A549 (cell line): ENCODE measurements around the gene RNF214. TPM values are rescaled to one million over a fixed set of nuclear protein-coding genes. Genes with fewer than 3 reads are reported as not detected.

Source experiments
- ATAC-seq, 2 experiments: fragments of 200-7000 bp in 1 of 2; fragments of >200 bp in 1 of 2; cut with Nextera tagmentation in 1 of 2; cut with Tn5 transposase in 1 of 2; 3 replicates each; pipeline versions ENCODE4 v1.8.0 to v1.9.1; 2018 to 2020; ENCODE audit warnings: mild to moderate bottlenecking in 1 of 2, moderate library complexity in 1 of 2
- CTCF ChIA-PET: fragments of 300-600 bp; sonication (Branson Sonifier 250); formaldehyde crosslinking; extraction: SDS; loops from one replicate; lab custom pipeline; 2021; ENCODE audit warnings: antibody characterized with exemption, inconsistent platforms; lab: Yijun Ruan, JAX
- POLR2A ChIA-PET: fragments of 350-600 bp; formaldehyde crosslinking; extraction: SDS; loops from one replicate; lab custom pipeline; 2021; ENCODE audit warnings: antibody characterized with exemption, inconsistent platforms; lab: Yijun Ruan, JAX
- DNase-seq, 2 experiments: peaks; one replicate each; pipeline versions ENCODE4 v3.0.0 to v3.0.0-alpha.2; 2011 to 2016; ENCODE audit warnings: low read depth in 1 of 2, low spot score in 1 of 2
- FAIRE-seq: peaks from 2 replicates; lab custom pipeline; 2011; peaks lifted over from hg19 to GRCh38; lab: Jason Lieb, UNC
- H3K27ac ChIP-seq, 2 experiments: fragments of >200 bp; sonication (Bioruptor Twin); formaldehyde crosslinking; 3 replicates each; pipeline ENCODE4 v1.5.1; 2016 to 2017
- H3K4me1 ChIP-seq: fragments of >200 bp; sonication (Bioruptor Twin); formaldehyde crosslinking; 3 replicates; pipeline ENCODE4 v1.6.1; 2016
- H3K4me2 ChIP-seq: fragments of >200 bp; sonication (Bioruptor Twin); formaldehyde crosslinking; 3 replicates; pipeline ENCODE4 v1.6.1; 2016
- H3K4me3 ChIP-seq: fragments of >200 bp; sonication (Bioruptor Twin); formaldehyde crosslinking; 3 replicates; pipeline ENCODE4 v1.5.1; 2016
- H3K9me3 ChIP-seq: fragments of >200 bp; sonication (Bioruptor Twin); formaldehyde crosslinking; 3 replicates; pipeline ENCODE4 v1.6.1; 2016
- BCL3 ChIP-seq: fragments of >200 bp; sonication (Bioruptor Twin); formaldehyde crosslinking; IDR thresholded peaks from 3 replicates; pipeline ENCODE4 v1.6.1; 2016
- CEBPB ChIP-seq, 2 experiments: fragments of >200 bp in 1 of 2; sonication (Bioruptor Twin) in 1 of 2; formaldehyde crosslinking in 1 of 2; IDR thresholded peaks; 2 replicates each; pipeline ENCODE4 v1.6.1; 2012 to 2016
- CHD4 ChIP-seq: fragments of 200-600 bp; sonication (generic); IDR thresholded peaks from 2 replicates; pipeline ENCODE4 v1.6.1; 2016; ENCODE audit warnings: antibody characterized with exemption, mild to moderate bottlenecking, borderline replicate concordance
- CTCF ChIP-seq: fragments of >200 bp; sonication (Bioruptor Twin); formaldehyde crosslinking; IDR thresholded peaks from 3 replicates; pipeline ENCODE4 v1.5.1; 2016
- E2F6 ChIP-seq: IDR thresholded peaks from 2 replicates; pipeline ENCODE4 v1.6.1; 2012; ENCODE audit warnings: low read depth, borderline replicate concordance
- ELK1 ChIP-seq: fragments of 150-350 bp; IDR thresholded peaks from 2 replicates; pipeline ENCODE4 v1.6.1; 2014; ENCODE audit warnings: low read depth, mild to moderate bottlenecking, low read length
- FOSL2 ChIP-seq, 2 experiments: fragments of 450-650 bp in 1 of 2; fragments of >200 bp in 1 of 2; sonication (Bioruptor Twin) in 1 of 2; formaldehyde crosslinking; IDR thresholded peaks; 2 replicates each; pipeline versions ENCODE4 v1.5.0 to v1.6.1; 2016 to 2020; ENCODE audit warnings: mild to moderate bottlenecking in 1 of 2, moderate library complexity in 1 of 2
- HES2 ChIP-seq: fragments of >200 bp; sonication (Bioruptor Twin); formaldehyde crosslinking; IDR thresholded peaks from 2 replicates; pipeline ENCODE4 v1.6.1; 2016
- JUNB ChIP-seq: fragments of >200 bp; sonication (Bioruptor Twin); formaldehyde crosslinking; IDR thresholded peaks from 2 replicates; pipeline ENCODE4 v1.6.1; 2016
- MAFK ChIP-seq: fragments of 450-650 bp; IDR thresholded peaks from 2 replicates; pipeline ENCODE4 v1.6.1; 2014; ENCODE audit not compliant: partially characterized antibody
- MYC ChIP-seq: IDR thresholded peaks from 2 replicates; pipeline ENCODE4 v1.6.1; 2012; ENCODE audit warnings: mild to moderate bottlenecking, inconsistent platforms, low read length, improper control_type of control experiment, borderline replicate concordance
- NR3C1 ChIP-seq: fragments of >200 bp; sonication (Bioruptor Twin); formaldehyde crosslinking; IDR thresholded peaks from 3 replicates; pipeline ENCODE4 v1.6.1; 2017
- POLR2A ChIP-seq: IDR thresholded peaks from 2 replicates; pipeline ENCODE4 v1.6.1; 2012; ENCODE audit warnings: mild to moderate bottlenecking, low read length
- POLR2AphosphoS2 ChIP-seq: conservative IDR thresholded peaks from 2 replicates; pipeline ENCODE4 v1.6.1; 2012; ENCODE audit warnings: low read length, improper control_type of control experiment, inconsistent platforms
- RFX5 ChIP-seq: fragments of 450-650 bp; IDR thresholded peaks from 2 replicates; pipeline ENCODE4 v1.7.1; 2014; ENCODE audit warnings: antibody characterized with exemption, mild to moderate bottlenecking, moderate library complexity
- RNF2 ChIP-seq: fragments of 200-600 bp; sonication (generic); IDR thresholded peaks from 2 replicates; pipeline ENCODE4 v1.6.1; 2016; ENCODE audit warnings: low read depth, mild to moderate bottlenecking, antibody characterized with exemption, moderate library complexity, borderline replicate concordance
- TFCP2L1 ChIP-seq: fragments of 250-450 bp; sonication (Bioruptor Pico); IDR thresholded peaks from 2 replicates; pipeline ENCODE4 v1.5.0; 2021; ENCODE audit warnings: mild to moderate bottlenecking
- TP53 ChIP-seq: fragments of 250-450 bp; sonication (Bioruptor Pico); IDR thresholded peaks from 2 replicates; pipeline ENCODE4 v1.5.0; 2021; ENCODE audit warnings: mild to moderate bottlenecking, moderate library complexity
- USF2 ChIP-seq: fragments of 450-650 bp; IDR thresholded peaks from 2 replicates; pipeline ENCODE4 v1.6.1; 2014; ENCODE audit warnings: antibody characterized with exemption
- ZC3H11A ChIP-seq: fragments of 450-650 bp; IDR thresholded peaks from 2 replicates; pipeline ENCODE4 v1.6.1; 2014; ENCODE audit warnings: antibody characterized with exemption, mild to moderate bottlenecking
- WGBS: methylation state at CpG from one replicate; pipeline ENCODE4 v1.1.6; 2017; ENCODE audit errors: missing lambda C conversion rate; 5-methylcytosine and 5-hydroxymethylcytosine counted together
- polyA plus RNA-seq, 4 experiments: library from polyadenylated mRNA; depleted of rRNA in 3 of 4; stranded (reverse); fragments of >200 nt; fragmentation: RNase III in 1 of 4; extraction: RNeasy Plus Mini Kit Qiagen cat#74134 plus additional on column Dnase treatment in 1 of 4; gene quantifications; 2 replicates in 3 of 4; 3 replicates in 1 of 4; pipeline ENCODE4 v1.2.3, GENCODE V29; 2011 to 2017

The RNF214 gene
- polyA plus RNA-seq, 2 of the 4 experiments (the other 2 are of a cell fraction): 11.0 to 15.9 TPM

GRCh38 chr11:117219995-117220394, 12.5 kb upstream of the RNF214 start:
- no peak for FAIRE-seq
- Histone ChIP-seq H3K4me2 (no peak overlapping the region), H3K4me1 (0 out of 3 replicates have a peak, but pooled peaks cover 4% of the 10 kb centered on the region), H3K27ac (no peak overlapping the region), H3K9me3 (no peaks in the 10 kb centered on the region), H3K4me3 (no peak overlapping the region)
- no peak for ATAC-seq
- ChIA-PET CTCF (interaction anchor here (0.8 to 2.0 kb wide), 3 partner anchors 9 to 38 kb away, joined by 3 to 8 read pairs (median 3); partner anchors contain the start of gene PCSK7), POLR2A (interaction anchor here (0.7 kb wide), 1 partner anchor 30 kb away, joined by 3 read pairs; no protein-coding TSS in a partner anchor)
- TF ChIP-seq MYC (no peak), CHD4 (no peak), RFX5 (no peak), E2F6 (no peak), POLR2A (no peak), FOSL2 (IDR thresholded peaks at IDR 0.05) (no peak), FOSL2 (CRISPR knock-in tag; IDR thresholded peaks at IDR 0.05) (no peak), TFCP2L1 (CRISPR knock-in tag) (no peak), JUNB (no peak), NR3C1 (no peak), MAFK (no peak), CTCF (no peak), HES2 (no peak)
- WGBS: 96% methylated on average over 4 of the region's 4 CpGs
- DNase-seq: no peak

GRCh38 chr11:117220568-117220967, 11.9 kb upstream of the RNF214 start:
- TF ChIP-seq ZC3H11A: no peak
- H3K9me3 ChIP-seq: no peaks in the 10 kb centered on the region
- 0 out of 3 replicates have a peak, but pooled peaks cover 4% of the 10 kb centered on the region for H3K4me1 ChIP-seq
- H3K27ac ChIP-seq: no peak overlapping the region
- no peak overlapping the region for H3K4me3 ChIP-seq
- FAIRE-seq: no peak
- no peak for ATAC-seq
- DNase-seq: no peak
- ChIA-PET CTCF (interaction anchor here (1.2 to 2.0 kb wide), 3 partner anchors 10 to 42 kb away, joined by 3 to 8 read pairs (median 5); partner anchors contain the start of gene SIDT2), POLR2A (no interaction called here)
- H3K4me2 ChIP-seq: no peak overlapping the region
- WGBS: 97% methylated on average over 7 of the region's 9 CpGs

- ATAC-seq: no peak
- H3K4me2 ChIP-seq: no peak overlapping the region
- H3K27ac ChIP-seq: no peak overlapping the region
- TF ChIP-seq CEBPB (IDR thresholded peaks at IDR 0.05) (no peak), USF2 (no peak), BCL3 (no peak), RNF2 (no peak), E2F6 (no peak), ELK1 (no peak), TP53 (CRISPR knock-in tag) (no peak), POLR2AphosphoS2 (no peak)
- no peaks in the 10 kb centered on the region for H3K9me3 ChIP-seq
- 0 out of 3 replicates have a peak, but pooled peaks cover 4% of the 10 kb centered on the region for H3K4me1 ChIP-seq
- DNase-seq: no peak
- no peak for FAIRE-seq
- ChIA-PET POLR2A (no interaction called here), CTCF (interaction anchor here (1.2 to 2.0 kb wide), 3 partner anchors 10 to 43 kb away, joined by 3 to 8 read pairs (median 5); partner anchors contain the start of gene SIDT2)
- H3K4me3 ChIP-seq: no peak overlapping the region
- WGBS: 79% methylated on average over 7 of the region's 7 CpGs
Measured at GRCh38 chr11:117220999-117221774, 11.3 kb upstream of the RNF214 start.
